ENCODE data around the gene RXRA.
A peak's percentile ranks its signal among the peaks of the same experiment; 100 is the strongest.

RXRA gene

DNA sequence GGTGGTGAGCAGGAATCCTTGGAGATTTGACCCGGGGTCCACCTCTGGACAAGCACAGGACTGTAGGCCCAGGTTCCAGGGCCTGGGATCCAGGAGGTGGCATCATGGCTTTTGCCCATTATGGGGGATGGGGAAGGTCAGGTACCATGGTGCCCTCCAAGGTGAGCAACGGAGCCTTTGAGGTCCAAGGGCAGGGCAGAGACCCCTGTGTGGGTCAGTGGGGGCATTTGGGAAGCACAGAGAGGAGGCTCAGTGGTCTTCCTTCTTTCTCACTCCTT, 117.7 kb downstream of the RXRA start:
- no peak overlapping the region for H3K4me3 ChIP-seq (ENCODE audit: low read depth, low read length)
- no peak for DNase-seq (ENCODE audit: low read depth)
- TF ChIP-seq, protein P1, sequence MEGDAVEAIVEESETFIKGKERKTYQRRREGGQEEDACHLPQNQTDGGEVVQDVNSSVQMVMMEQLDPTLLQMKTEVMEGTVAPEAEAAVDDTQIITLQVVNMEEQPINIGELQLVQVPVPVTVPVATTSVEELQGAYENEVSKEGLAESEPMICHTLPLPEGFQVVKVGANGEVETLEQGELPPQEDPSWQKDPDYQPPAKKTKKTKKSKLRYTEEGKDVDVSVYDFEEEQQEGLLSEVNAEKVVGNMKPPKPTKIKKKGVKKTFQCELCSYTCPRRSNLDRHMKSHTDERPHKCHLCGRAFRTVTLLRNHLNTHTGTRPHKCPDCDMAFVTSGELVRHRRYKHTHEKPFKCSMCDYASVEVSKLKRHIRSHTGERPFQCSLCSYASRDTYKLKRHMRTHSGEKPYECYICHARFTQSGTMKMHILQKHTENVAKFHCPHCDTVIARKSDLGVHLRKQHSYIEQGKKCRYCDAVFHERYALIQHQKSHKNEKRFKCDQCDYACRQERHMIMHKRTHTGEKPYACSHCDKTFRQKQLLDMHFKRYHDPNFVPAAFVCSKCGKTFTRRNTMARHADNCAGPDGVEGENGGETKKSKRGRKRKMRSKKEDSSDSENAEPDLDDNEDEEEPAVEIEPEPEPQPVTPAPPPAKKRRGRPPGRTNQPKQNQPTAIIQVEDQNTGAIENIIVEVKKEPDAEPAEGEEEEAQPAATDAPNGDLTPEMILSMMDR (IDR thresholded peaks at IDR 0.05; ENCODE audit: low read depth, low read length, missing control alignments), result no peak
- in situ Hi-C loops (cut with HindIII; ENCODE audit: low sequenced_read_pairs), result loop anchor here (5.0 to 25.0 kb wide), 5 partner anchors 87 to 643 kb away; partner anchors contain the start of gene OLFM1

DNA sequence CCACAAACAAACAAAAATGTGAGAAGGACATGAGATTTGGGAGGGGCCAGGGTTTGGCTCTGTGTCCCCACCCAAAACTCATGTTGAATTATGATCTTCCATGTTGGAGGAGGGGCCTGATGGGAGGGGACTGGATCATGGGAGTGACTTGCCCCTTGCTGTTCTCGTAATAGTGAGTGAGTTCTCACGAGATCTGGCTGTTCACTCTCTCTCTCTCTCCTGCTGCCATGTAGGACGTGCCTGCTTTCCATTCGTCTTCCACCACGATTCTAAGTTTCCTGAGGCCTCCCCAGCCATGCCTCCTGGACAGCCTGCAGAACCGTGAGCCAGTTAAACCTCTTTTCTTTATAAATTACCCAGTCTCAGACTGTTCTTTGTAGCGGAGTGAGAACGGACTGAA, 118.7 kb downstream of the RXRA start:
- TF ChIP-seq, protein P1 (IDR thresholded peaks at IDR 0.05; ENCODE audit: low read depth, low read length, missing control alignments), result no peak
- in situ Hi-C loops (cut with HindIII; ENCODE audit: low sequenced_read_pairs), result loop anchor here (5.0 to 25.0 kb wide), 5 partner anchors 88 to 642 kb away; partner anchors contain the start of gene OLFM1
- no peak for DNase-seq (ENCODE audit: low read depth)
- no peak overlapping the region for H3K4me3 ChIP-seq (ENCODE audit: low read depth, low read length)

DNA sequence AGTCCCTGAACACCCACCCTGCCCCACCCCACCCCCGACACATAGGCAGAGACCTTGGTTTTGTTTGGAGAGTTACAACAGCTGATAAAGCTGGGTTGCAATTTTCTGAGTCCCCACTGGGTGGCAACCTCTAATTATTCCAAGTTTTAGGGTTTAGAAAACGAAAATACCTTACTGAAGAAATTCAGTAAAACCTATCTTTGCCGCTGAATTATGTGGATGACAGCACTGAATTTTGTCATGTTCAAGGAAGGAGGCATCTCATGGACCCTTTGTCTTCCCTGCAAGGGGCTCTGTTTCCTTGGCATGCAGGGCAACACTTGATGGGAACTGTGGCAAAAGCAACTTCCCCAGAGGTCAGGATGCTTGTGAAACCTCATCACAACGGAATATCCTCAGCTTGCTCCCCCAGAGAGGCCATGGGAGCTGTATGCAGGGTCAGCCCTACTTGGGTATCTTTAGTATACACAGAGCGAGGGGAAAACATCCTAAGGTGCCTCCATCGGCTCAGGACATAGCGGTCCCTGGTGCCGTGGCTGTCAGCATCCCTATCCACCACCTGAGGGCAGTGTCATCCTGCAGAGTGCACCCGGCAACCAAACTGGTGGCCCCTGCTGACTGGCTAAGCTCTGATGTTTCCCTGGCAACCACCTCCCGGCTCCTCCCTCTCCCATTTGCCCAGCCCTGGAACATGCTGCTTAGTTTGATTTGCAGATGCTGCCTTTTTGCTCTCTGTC, 123.1 kb downstream of the RXRA start:
- peak; percentile 95 for DNase-seq (ENCODE audit: low read depth)
- in situ Hi-C loops (cut with HindIII; ENCODE audit: low sequenced_read_pairs), result loop anchor here (25.0 kb wide), 1 partner anchor 638 kb away; the partner anchor contains the start of gene OLFM1
- TF ChIP-seq, protein P1 (IDR thresholded peaks at IDR 0.05; ENCODE audit: low read depth, low read length, missing control alignments), result peak; percentile 90
- H3K4me3 ChIP-seq (ENCODE audit: low read depth, low read length), result no peak overlapping the region

DNA sequence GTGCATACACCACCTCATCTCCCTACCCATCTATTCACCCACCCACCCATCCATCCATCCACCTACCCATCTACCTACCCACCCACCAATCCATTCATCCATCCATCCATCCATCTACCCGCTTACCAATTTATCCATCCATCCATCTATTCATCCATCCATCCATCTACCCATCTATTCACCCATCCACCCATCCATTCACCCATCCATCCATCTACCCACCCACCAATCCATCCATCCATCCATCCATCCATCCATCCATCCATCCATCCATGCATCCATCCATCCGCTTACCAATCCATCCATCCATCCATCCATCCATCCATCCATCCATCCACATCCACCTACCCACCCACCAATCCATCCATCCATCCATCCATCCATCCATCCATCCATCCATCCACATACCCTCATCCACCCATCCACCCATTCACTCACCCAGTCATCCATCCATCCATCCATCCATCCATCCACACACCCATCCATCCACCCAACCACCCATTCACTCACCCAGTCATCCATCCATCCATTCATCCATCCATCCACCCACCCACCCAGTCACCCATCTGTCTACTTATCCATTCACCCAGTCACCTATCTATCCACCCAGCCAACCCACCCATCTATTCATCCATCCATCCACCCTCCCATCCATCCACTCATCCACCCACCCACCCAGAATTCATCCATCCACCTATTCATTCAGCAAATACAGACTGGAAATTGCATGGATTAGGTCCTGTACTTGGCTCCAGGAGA, 125.6 kb downstream of the RXRA start:
- TF ChIP-seq, protein P1 (IDR thresholded peaks at IDR 0.05; ENCODE audit: low read depth, low read length, missing control alignments), result no peak
- in situ Hi-C loops (cut with HindIII; ENCODE audit: low sequenced_read_pairs), result loop anchor here (10.0 kb wide), 1 partner anchor 323 kb away; no protein-coding TSS in a partner anchor
- DNase-seq (ENCODE audit: low read depth), result no peak
- no peak overlapping the region for H3K4me3 ChIP-seq (ENCODE audit: low read depth, low read length)

DNA sequence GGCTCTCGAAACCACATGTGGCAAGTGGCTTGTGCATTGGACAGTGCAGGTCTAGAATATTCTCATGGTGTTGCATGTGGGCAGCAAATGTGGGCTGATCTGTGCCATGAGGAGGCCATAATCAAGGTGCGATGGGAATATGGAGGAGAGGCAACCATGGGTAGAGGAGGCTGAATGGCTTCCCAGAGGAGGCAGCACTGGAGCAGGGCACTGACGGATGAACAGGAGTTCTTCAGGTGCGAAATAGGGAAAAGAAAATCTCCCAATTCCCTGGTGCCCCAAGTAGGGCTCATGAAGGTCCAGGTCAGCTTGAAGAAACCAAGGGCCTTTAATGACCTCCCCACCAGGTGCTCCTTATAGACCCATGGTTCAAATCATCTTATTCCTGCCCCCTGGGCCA, 126.5 kb downstream of the RXRA start:
- TF ChIP-seq, protein P1 (IDR thresholded peaks at IDR 0.05; ENCODE audit: low read depth, low read length, missing control alignments), result no peak
- in situ Hi-C loops (cut with HindIII; ENCODE audit: low sequenced_read_pairs), result loop anchor here (10.0 kb wide), 1 partner anchor 322 kb away; no protein-coding TSS in a partner anchor
- no peak overlapping the region for H3K4me3 ChIP-seq (ENCODE audit: low read depth, low read length)
- no peak for DNase-seq (ENCODE audit: low read depth)

DNA sequence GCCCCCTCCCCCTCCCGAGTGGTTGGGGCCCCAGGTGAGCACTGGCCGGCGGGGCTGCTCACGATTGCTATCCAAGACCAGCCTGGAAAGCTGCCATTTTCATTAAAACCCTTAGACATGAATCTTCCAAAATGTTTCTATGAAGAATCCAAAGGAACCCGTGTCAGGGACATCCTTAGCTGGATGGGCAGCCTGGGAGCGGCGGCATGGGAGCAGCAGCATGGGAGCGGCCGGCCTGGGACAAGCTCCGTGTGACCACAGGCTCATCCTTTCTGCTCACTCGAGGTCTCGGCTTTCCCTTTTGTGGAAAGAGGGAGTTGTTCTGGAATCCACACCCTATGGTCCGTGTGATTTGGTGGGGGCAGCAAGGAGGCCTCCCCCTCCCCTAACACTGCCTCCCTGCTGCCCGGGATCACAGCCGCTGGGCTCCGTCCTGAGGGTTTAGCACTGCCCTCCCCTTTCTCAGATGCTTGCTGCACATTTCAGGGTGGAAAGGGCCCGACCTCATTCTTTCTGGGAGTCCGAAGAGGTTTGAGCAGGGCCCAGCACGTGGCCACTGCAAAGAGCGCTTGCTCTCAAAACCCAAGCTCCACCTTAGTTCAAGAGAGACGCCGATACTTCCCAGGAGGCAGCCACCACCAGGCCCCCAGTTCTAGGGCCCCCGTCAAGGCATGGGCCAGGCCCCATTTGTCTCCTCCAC, 127.7 kb downstream of the RXRA start:
- in situ Hi-C loops (cut with HindIII; ENCODE audit: low sequenced_read_pairs), result loop anchor here (10.0 kb wide), 1 partner anchor 321 kb away; no protein-coding TSS in a partner anchor
- TF ChIP-seq, protein P1 (IDR thresholded peaks at IDR 0.05; ENCODE audit: low read depth, low read length, missing control alignments), result no peak
- no peak overlapping the region for H3K4me3 ChIP-seq (ENCODE audit: low read depth, low read length)

More for the DNA sequence above, 127.7 kb downstream of the RXRA start:
- DNase-seq (ENCODE audit: low read depth), result no peak

All from astrocyte of the cerebellum (primary cell).